A673 (cell line): ENCODE data around the gene SEM1. TPM values are rescaled to one million over a fixed set of nuclear protein-coding genes. Genes with fewer than 3 reads are reported as not detected.
A peak's percentile ranks its signal among the peaks of the same experiment; 100 is the strongest.

ENCODE experiments used
- BruUV-seq: library from RNA; stranded (reverse); fragments of 400-500 nt; replicated peaks from 2 replicates; lab custom pipeline; 2021; lab: Mats Ljungman, UMichigan
- CTCF ChIA-PET: fragments of 300-600 bp; sonication (Branson Sonifier 250); formaldehyde crosslinking; loops from one replicate; lab custom pipeline; 2022; ENCODE audit warnings: antibody characterized with exemption; lab: Charles Lee
- POLR2A ChIA-PET: fragments of 300-600 bp; sonication (Branson Sonifier 250); formaldehyde crosslinking; loops from one replicate; lab custom pipeline; 2022; ENCODE audit warnings: antibody characterized with exemption; ENCODE audit not compliant: low non-redundant PET; lab: Charles Lee
- DNase-seq: peaks from one replicate; pipeline ENCODE4 v3.0.0-alpha.2; 2015; ENCODE audit warnings: low spot score
- H3K27ac ChIP-seq: fragments of 200-600 bp; sonication (generic); 2 replicates; pipeline ENCODE4 v1.5.1; 2016; ENCODE audit warnings: mixed run types, low read depth, mild to moderate bottlenecking, mixed read lengths, antibody characterized with exemption, low read length; ENCODE audit not compliant: poor library complexity, severe bottlenecking
- H3K27me3 ChIP-seq: fragments of 200-600 bp; sonication (generic); replicated peaks from 2 replicates; pipeline ENCODE4 v1.6.1; 2017; ENCODE audit warnings: mixed run types, low read depth, mild to moderate bottlenecking, mixed read lengths, antibody characterized with exemption, low read length; ENCODE audit not compliant: insufficient read depth, poor library complexity
- H3K36me3 ChIP-seq: fragments of 200-600 bp; sonication (generic); 2 replicates; pipeline ENCODE4 v1.6.1; 2016; ENCODE audit warnings: mixed run types, mild to moderate bottlenecking, mixed read lengths, antibody characterized with exemption, low read length; ENCODE audit not compliant: insufficient read depth, poor library complexity, severe bottlenecking
- H3K4me1 ChIP-seq: fragments of 200-600 bp; sonication (generic); 2 replicates; pipeline ENCODE4 v1.6.1; 2017; ENCODE audit warnings: mixed run types, mild to moderate bottlenecking, mixed read lengths, antibody characterized with exemption, low read length; ENCODE audit not compliant: insufficient read depth, poor library complexity, severe bottlenecking
- H3K4me3 ChIP-seq: fragments of 200-600 bp; sonication (generic); 2 replicates; pipeline ENCODE4 v1.5.1; 2016; ENCODE audit warnings: low read depth, mixed run types, mild to moderate bottlenecking, mixed read lengths, low read length; ENCODE audit not compliant: poor library complexity, severe bottlenecking
- H3K9me3 ChIP-seq: fragments of 200-600 bp; sonication (generic); 2 replicates; pipeline ENCODE4 v1.6.1; 2016; ENCODE audit warnings: mixed run types, low read depth, mild to moderate bottlenecking, mixed read lengths, antibody characterized with exemption, low read length; ENCODE audit not compliant: poor library complexity, severe bottlenecking
- EZH2 ChIP-seq: fragments of 200-600 bp; sonication (generic); IDR thresholded peaks from 2 replicates; pipeline ENCODE4 v1.6.1; 2017; ENCODE audit warnings: borderline replicate concordance, low read depth, mild to moderate bottlenecking, mixed read lengths, antibody characterized with exemption, low read length; ENCODE audit not compliant: poor library complexity, severe bottlenecking
- intact Hi-C: fragments of 100-400 bp; cut with micrococcal nuclease; formaldehyde crosslinking; loops from one replicate; pipeline ENCODE4 v1.10.0; 2022; ENCODE audit not compliant: unreplicated experiment
- total RNA-seq: library from RNA; stranded (reverse); gene quantifications from 2 replicates; pipeline ENCODE4 v1.2.3, GENCODE V29; 2021
- TF ChIP-seq, protein P1 (sequence below): fragments of 300-800, 200-600 bp; sonication (generic); conservative IDR thresholded peaks from 2 replicates; pipeline ENCODE4 v1.5.1; 2017; ENCODE audit warnings: low read depth, mild to moderate bottlenecking, antibody characterized with exemption, low read length, moderate library complexity, mixed read lengths

The SEM1 gene
- total RNA-seq, 1 experiment from 2014 or later: 122 TPM

DNA sequence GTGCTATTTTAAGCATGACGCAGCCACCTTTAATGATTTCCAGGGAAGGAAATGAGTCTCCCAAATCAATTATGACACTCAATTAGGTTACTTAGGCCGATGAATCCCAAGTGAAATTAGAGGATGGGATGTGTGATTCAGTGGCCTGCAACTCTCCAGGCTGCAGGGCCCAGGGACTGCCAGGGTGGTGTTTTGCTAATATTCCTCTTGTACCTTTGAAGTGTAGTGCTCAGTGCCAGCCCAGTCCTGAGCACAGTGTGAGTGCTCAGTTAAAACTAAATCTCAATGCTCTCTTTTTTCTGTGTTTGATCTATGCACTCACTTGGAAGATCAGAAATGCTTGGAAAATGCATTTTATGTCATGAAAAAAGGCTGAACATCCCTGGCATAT, 51.6 kb downstream of the SEM1 start:
- H3K4me3 ChIP-seq: no peak overlapping the region
- DNase-seq: peak; percentile 5
- BruUV-seq: no TSS peak

DNA sequence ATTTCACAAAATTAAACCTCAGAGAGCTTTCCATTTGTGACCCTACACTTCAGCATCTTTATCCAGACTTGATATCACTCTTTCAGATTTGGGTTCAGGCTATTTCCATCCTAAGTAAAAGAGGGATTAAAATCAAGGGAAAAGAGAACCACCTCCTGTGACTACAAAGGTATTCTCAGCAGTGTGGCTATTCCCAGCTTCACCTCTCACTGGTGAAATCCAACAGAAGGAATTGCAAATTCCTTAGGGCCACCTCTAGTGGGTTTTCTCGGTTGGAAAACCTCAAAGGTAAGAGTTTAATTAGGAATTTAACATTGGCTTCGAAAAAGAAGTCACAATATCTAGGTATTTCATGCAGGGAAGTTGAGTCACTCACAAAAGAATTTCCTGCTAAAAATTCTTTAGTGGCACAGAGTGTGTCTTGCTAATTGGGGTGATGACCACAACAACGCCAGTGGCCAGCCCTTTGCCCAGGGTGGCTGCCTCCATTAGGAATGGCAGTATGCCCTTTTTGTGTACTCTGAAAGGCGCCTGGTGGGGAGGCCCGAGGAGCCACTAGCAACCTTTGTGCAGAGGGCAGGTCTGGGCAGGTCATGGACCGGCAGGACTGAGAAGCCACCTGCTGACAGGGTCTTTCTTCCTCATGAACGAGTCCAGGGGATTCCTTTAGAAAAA, 52.2 kb downstream of the SEM1 start:
- H3K4me3 ChIP-seq: no peak overlapping the region
- H3K27ac ChIP-seq: no peak overlapping the region
- intact Hi-C loops: no loop called here
- TF ChIP-seq, protein P1, sequence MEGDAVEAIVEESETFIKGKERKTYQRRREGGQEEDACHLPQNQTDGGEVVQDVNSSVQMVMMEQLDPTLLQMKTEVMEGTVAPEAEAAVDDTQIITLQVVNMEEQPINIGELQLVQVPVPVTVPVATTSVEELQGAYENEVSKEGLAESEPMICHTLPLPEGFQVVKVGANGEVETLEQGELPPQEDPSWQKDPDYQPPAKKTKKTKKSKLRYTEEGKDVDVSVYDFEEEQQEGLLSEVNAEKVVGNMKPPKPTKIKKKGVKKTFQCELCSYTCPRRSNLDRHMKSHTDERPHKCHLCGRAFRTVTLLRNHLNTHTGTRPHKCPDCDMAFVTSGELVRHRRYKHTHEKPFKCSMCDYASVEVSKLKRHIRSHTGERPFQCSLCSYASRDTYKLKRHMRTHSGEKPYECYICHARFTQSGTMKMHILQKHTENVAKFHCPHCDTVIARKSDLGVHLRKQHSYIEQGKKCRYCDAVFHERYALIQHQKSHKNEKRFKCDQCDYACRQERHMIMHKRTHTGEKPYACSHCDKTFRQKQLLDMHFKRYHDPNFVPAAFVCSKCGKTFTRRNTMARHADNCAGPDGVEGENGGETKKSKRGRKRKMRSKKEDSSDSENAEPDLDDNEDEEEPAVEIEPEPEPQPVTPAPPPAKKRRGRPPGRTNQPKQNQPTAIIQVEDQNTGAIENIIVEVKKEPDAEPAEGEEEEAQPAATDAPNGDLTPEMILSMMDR: no peak
- no peak for TF ChIP-seq EZH2
- no peaks in the 10 kb centered on the region for H3K36me3 ChIP-seq
- DNase-seq: no peak
- no peaks in the 10 kb centered on the region for H3K27me3 ChIP-seq
- ChIA-PET CTCF (no interaction called here), POLR2A (no interaction called here)
- H3K9me3 ChIP-seq: no peaks in the 10 kb centered on the region
- no TSS peak for BruUV-seq
- no peaks in the 10 kb centered on the region for H3K4me1 ChIP-seq

More for the DNA sequence above, 51.6 kb downstream of the SEM1 start:
- Histone ChIP-seq H3K9me3 (no peaks in the 10 kb centered on the region), H3K4me1 (no peaks in the 10 kb centered on the region), H3K27ac (no peak overlapping the region), H3K27me3 (no peaks in the 10 kb centered on the region), H3K36me3 (no peaks in the 10 kb centered on the region)
- TF ChIP-seq, protein P1: no peak
- no peak for TF ChIP-seq EZH2
- CTCF ChIA-PET: no interaction called here
- intact Hi-C loops: no loop called here
- POLR2A ChIA-PET: no interaction called here

DNA sequence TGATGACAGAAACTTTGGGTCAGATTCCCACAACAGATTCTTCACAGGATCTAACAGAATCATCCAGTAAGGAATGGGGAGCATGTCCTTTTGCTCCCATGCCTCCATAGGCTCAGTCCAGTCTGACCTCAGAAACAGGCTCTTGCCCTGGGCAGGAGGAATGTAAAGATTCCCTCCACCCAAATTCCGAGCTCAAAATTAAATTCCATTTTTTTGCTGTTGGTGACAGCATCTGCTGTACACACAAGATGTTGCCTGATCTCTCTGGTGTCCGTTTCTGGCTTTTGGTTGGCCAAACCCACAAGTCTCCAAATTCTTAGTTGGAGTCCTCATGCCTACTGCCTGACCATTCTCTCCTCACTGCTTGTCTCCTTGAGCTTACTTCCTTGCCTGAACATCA, 53.7 kb downstream of the SEM1 start:
- TF ChIP-seq, protein P1: no peak
- no peak for TF ChIP-seq EZH2
- POLR2A ChIA-PET: no interaction called here
- Histone ChIP-seq H3K27me3 (no peaks in the 10 kb centered on the region), H3K27ac (no peak overlapping the region), H3K4me3 (no peak overlapping the region), H3K9me3 (no peaks in the 10 kb centered on the region), H3K36me3 (no peaks in the 10 kb centered on the region), H3K4me1 (no peaks in the 10 kb centered on the region)
- BruUV-seq: no TSS peak
- DNase-seq: no peak
- CTCF ChIA-PET: no interaction called here
- intact Hi-C loops: no loop called here
